GM12872 (cell line): Measurements from ENCODE around the gene CACNA1A.

Source experiments
- TF ChIP-seq, protein P1 (sequence below): IDR thresholded peaks from 3 replicates; pipeline ENCODE4 v1.5.1; 2011; ENCODE audit warnings: low read depth, mild to moderate bottlenecking, low read length, moderate library complexity; ENCODE audit not compliant: insufficient read depth

Gene CACNA1A

DNA sequence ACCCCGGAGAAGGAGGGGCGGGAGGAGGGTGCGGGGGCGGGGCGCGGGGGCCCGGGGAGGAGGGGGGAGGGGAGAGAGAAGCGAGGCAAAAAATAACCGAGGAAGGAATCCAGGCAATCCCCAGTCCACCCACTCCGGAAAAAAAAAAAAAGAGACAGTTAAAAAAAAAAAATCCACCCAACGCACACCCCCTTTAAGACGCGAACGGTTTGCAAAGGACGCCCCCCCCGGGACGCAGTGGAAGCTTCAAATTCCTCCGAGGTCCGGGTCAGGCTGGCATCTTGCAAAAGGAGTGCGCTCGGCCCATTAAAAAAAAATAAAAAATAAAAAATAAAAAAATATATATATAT, at the start of gene CACNA1A:
CACNA1A (minus strand) TSS at position 9 of the 350 bp plus-strand sequence. CDS start 255 bp downstream, outside the sequence.
- TF ChIP-seq, protein P1, sequence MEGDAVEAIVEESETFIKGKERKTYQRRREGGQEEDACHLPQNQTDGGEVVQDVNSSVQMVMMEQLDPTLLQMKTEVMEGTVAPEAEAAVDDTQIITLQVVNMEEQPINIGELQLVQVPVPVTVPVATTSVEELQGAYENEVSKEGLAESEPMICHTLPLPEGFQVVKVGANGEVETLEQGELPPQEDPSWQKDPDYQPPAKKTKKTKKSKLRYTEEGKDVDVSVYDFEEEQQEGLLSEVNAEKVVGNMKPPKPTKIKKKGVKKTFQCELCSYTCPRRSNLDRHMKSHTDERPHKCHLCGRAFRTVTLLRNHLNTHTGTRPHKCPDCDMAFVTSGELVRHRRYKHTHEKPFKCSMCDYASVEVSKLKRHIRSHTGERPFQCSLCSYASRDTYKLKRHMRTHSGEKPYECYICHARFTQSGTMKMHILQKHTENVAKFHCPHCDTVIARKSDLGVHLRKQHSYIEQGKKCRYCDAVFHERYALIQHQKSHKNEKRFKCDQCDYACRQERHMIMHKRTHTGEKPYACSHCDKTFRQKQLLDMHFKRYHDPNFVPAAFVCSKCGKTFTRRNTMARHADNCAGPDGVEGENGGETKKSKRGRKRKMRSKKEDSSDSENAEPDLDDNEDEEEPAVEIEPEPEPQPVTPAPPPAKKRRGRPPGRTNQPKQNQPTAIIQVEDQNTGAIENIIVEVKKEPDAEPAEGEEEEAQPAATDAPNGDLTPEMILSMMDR = no peak

DNA sequence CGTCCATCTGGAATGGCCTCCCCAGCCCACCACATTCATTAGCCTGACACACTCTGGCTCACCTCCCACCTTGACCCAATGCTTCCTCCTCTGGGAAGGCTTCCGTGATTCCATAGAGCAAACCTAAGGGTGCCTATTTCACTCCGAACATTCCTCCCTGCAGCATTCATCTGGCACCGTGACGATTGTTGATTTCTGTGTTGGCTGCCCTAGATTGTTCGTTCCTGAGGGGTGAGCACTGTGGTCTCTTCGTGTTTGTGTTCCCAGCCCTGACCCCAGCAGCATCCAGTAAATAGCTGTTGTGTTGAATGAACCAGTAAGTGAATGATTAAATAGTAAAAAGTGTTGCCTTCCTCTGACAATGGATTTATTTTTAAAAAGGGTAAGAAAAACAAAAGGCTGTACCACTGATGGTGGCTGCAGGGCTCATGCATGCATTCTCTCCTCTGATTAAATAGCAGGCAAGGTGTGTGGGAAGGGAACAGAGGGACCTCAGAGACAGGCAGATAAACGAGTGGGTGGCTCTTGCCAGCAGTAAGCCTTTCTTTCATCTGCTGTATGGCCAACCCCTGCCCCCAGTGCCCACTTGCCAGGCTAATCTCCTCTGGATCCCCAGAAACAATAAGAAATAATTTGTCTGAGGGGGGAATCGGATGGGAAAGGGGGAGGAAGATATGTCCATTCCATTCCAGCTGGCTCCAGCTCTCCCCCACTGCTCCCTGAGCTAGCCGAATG, 48.4 kb upstream of the CACNA1A start:
- TF ChIP-seq, protein P1 = no peak

DNA sequence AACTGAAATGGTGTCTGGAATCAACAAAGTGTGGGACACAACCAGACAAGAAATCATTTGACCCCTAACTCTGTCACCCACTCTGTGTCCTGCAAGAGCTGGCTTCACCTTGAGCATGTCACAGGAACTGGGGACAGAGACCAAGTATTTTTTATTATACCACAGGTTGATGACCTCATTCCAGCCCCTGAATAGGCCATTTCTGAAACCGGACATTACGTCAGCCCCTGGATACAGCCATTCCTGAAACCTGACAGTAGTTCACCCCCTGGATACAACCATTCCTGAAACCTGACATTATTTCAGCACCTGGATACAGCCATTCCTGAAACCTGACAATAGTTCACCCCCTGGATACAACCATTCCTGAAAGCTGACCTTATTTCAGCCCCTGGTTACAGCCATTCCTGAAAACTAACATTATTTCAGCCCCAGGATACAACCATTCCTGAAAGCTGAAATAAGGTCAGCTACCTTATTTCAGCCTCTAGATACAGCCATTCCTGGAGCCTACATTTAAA, 47.7 kb upstream of the CACNA1A start:
- TF ChIP-seq, protein P1 = no peak

DNA sequence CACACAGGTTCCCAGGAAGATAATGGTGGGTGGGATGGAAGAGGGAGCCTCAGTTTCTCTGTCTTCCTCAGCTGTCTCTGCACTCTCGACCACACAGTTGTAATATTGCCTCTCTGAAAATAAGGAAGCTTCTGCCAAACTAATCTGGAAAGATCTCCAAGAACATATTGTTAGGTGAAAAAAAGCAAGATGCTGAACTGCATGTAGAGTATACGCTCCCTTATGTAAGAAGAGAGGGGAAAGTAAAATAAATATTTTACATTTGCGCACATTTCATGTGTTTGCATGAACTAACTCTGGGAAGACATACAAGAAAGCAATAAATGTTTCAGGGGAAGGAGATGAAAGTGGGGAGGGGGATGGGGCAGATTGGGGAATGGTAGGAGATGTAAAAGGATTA, 41.9 kb upstream of the CACNA1A start:
- TF ChIP-seq, protein P1 = no peak

DNA sequence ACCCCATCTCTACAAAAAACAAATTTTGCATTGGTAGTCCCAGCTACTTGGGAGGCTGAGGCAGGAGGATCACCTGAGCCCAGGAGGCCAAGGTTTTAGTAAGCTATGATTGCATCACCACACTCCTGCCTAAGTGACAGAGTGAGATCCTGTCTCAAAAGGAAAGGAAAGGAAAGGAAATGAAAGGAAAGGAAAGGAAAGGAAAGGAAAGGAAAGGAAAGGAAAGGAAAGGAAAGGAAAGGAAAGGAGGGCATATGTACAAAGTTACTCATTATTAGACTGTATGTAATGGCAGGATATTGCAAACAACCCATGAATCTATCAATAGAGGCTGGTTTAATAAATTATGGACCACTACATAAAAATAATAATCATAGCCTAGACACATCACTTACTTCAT, 40.8 kb upstream of the CACNA1A start:
- TF ChIP-seq, protein P1 = no peak

DNA sequence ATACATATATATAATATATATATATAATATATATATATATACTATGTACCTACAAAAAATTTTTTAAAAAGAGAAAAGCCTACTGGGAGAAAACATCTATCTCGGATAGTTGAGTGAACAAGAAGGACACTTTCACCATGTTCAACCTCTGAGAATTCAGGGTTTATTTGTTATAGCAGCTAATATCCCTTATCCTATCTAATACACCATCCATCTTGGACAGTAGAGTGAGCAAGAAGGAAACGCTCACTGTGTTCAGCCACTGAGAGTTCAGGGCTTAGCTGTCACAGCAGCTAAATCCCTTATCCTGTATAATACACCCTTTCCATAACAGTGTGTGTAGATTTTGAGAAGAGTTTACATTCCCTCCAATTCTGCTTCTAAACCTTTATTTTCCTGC, 38.1 kb upstream of the CACNA1A start:
- TF ChIP-seq, protein P1 = no peak

DNA sequence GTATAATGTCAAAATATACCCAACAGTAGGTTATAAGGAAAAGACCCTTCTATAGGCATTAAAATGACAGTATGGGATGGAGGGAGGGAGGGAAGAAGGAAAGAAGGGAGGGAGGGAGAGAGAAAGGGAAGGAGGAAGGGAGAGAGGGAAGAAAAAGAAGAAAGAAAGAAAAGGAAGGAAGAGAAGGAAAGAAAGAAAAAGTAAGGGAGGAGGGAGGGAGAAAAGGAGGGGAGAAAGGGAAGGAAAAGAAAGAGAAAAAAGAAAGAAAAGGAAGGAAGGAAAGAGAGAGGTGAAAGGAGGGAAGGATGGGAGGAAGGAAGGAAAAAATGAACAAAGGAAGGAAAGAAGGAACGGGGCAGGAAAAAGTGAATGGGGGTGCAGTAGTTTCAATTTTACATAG, 35.3 kb upstream of the CACNA1A start:
- TF ChIP-seq, protein P1 = no peak
